Measurements from ENCODE around the gene CCNI2. TPM values are rescaled to one million over a fixed set of nuclear protein-coding genes. Genes with fewer than 3 reads are reported as not detected.

Gene CCNI2
- total and polyA plus RNA-seq, 2 donors (not counting 3 experiments of a cell fraction or from before 2014, with no cell fraction given) = 0.25 to 0.53 TPM

DNA sequence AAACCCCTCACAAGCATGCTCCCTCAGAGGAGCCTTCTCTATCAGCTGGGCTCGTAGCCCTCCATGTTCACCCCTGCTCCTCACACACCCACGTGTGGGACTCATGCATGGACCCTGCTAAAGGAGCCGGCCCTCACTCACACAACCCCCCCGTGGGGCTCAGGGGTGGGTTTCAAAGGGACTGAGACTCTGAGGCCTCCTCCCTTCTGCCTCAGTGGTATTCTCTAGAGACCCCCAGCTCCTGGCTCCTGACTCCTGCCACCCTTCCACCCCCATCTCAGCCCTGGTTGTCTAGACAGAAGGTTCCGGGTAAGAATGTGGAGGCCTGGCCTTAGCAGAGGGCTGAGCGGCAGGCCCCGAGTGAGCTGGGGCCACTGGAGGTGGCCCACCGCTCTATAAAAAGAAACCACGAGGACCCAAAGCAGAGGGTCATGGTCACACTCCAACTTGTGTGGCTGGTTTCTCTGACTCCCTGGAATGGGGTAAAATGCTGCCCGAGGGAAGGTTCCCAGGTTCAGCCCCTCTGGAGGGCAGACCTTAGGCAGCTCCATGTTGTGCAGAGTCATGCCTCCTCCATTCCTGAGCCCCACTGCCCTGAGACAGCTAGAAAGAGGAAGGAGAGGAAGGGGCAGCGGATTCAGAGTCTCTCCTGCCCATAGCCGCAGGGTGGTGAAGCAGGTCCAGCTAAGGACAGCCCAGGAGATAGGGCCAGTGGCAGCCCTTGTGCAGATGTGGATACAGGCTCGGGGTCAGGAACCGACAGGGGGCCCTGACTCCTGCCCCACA lies 19.0 kb downstream of the CCNI2 start:
- H3K9ac ChIP-seq (replicated peaks; ENCODE audit: extremely low read depth, insufficient read depth, low read length) = no peak overlapping the region
- dilution Hi-C loops (cut with MboI; ENCODE audit: extremely low pct_ligation_motif_present, low sequenced_read_pairs) = no loop called here
- POLR2A ChIA-PET = interaction anchor here (0.6 kb wide), 1 partner anchor 192 kb away, joined by 8 read pairs; no protein-coding TSS in a partner anchor

More for the DNA sequence above, 19.0 kb downstream of the CCNI2 start:
- no peak overlapping the region for H2AFZ ChIP-seq (ENCODE audit: low read depth, low read length)
- H3K27me3 ChIP-seq (ENCODE audit: control insufficient read depth in 2 of 2, insufficient read depth in 2 of 2, low read length in 2 of 2) = no peaks in the 10 kb centered on the region
- CTCF ChIA-PET = interaction anchor here (1.1 to 2.9 kb wide), 3 partner anchors 11 to 54 kb away, joined by 3 to 14 read pairs (median 5); no protein-coding TSS in a partner anchor
- DNase-seq (ENCODE audit: low read depth, low spot score) (no peak), FAIRE-seq (no peak)
- no peaks in the 10 kb centered on the region for H4K20me1 ChIP-seq (replicated peaks; ENCODE audit: control insufficient read depth, extremely low read depth, insufficient read depth, low read length)
- no peaks in the 10 kb centered on the region for H3K9me3 ChIP-seq (replicated peaks; ENCODE audit: control insufficient read depth, insufficient read depth, low read length)
- peaks cover 20% of the 10 kb centered on the region for H3K4me1 ChIP-seq (ENCODE audit: control insufficient read depth, extremely low read depth, insufficient read depth, low read length)
- no peak overlapping the region for H3K4me2 ChIP-seq (ENCODE audit: insufficient read depth, low read length)
- H3K79me2 ChIP-seq (ENCODE audit: control insufficient read depth, insufficient read depth, low read length) = peaks cover 25% of the 10 kb centered on the region
- intact Hi-C loops (cut with micrococcal nuclease) = no loop called here
- H3K36me3 ChIP-seq (ENCODE audit: control insufficient read depth in 2 of 2, extremely low read depth in 1 of 2, insufficient read depth in 2 of 2, low read length in 2 of 2) = peaks cover 2 to 15% of the 10 kb centered on the region in 2 experiments
- no TSS peak for BruUV-seq (replicated peaks)
- H3K9me1 ChIP-seq (replicated peaks; ENCODE audit: control insufficient read depth, extremely low read depth, insufficient read depth, low read length) = no peaks in the 10 kb centered on the region
- TF ChIP-seq GATA2 (IDR thresholded peaks at IDR 0.05; ENCODE audit: insufficient read depth, insufficient read length, low read depth, low read length) (no peak), MYC (IDR thresholded peaks at IDR 0.05; ENCODE audit: low read depth, low read length) (no peak), JUN (IDR thresholded peaks at IDR 0.05; ENCODE audit: borderline replicate concordance, insufficient read depth, insufficient read length, low read depth) (no peak), POLR2A (IDR thresholded peaks at IDR 0.05; ENCODE audit: low read depth, low read length) (no peak), EZH2 (IDR thresholded peaks at IDR 0.05; ENCODE audit: borderline replicate concordance, low read depth, low read length, severe bottlenecking) (no peak), POLR2AphosphoS5 (IDR thresholded peaks at IDR 0.05; ENCODE audit: insufficient read depth, low read depth, low read length) (no peak), FOS (IDR thresholded peaks at IDR 0.05; ENCODE audit: borderline replicate concordance, insufficient read depth, low read length) (no peak)
- TF ChIP-seq, protein P1, sequence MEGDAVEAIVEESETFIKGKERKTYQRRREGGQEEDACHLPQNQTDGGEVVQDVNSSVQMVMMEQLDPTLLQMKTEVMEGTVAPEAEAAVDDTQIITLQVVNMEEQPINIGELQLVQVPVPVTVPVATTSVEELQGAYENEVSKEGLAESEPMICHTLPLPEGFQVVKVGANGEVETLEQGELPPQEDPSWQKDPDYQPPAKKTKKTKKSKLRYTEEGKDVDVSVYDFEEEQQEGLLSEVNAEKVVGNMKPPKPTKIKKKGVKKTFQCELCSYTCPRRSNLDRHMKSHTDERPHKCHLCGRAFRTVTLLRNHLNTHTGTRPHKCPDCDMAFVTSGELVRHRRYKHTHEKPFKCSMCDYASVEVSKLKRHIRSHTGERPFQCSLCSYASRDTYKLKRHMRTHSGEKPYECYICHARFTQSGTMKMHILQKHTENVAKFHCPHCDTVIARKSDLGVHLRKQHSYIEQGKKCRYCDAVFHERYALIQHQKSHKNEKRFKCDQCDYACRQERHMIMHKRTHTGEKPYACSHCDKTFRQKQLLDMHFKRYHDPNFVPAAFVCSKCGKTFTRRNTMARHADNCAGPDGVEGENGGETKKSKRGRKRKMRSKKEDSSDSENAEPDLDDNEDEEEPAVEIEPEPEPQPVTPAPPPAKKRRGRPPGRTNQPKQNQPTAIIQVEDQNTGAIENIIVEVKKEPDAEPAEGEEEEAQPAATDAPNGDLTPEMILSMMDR (IDR thresholded peaks at IDR 0.05; ENCODE audit: extremely low read depth in 1 of 2, insufficient read depth in 1 of 2, low read depth in 1 of 2, low read length in 2 of 2) = no peak
- TF ChIP-seq, protein P2, sequence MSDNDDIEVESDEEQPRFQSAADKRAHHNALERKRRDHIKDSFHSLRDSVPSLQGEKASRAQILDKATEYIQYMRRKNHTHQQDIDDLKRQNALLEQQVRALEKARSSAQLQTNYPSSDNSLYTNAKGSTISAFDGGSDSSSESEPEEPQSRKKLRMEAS (IDR thresholded peaks at IDR 0.05; ENCODE audit: insufficient read depth, insufficient read length) = no peak
- no peak overlapping the region for H3K4me3 ChIP-seq (replicated peaks in 1 of 3; ENCODE audit: insufficient read depth in 1 of 3, low read depth in 1 of 3, low read length in 3 of 3)
- H3K27ac ChIP-seq (ENCODE audit: insufficient read depth, low read depth, low read length) = no peak overlapping the region
